HG03039 (cell line): ENCODE measurements around the gene TEAD1.

ENCODE experiments used
- ATAC-seq: cut with Tn5 transposase; IDR thresholded peaks from one replicate; pipeline ENCODE4 v1.9.1; 2021; ENCODE audit warnings: mild to moderate bottlenecking, moderate library complexity; ENCODE audit not compliant: unreplicated experiment

The TEAD1 gene

GRCh38 chr11:12685229-12685628 lies 11.0 kb downstream of the TEAD1 start:
- ATAC-seq: no peak

- no peak for ATAC-seq
These were observed 12.2 kb downstream of the TEAD1 start for GRCh38 chr11:12686246-12687060.

DNA sequence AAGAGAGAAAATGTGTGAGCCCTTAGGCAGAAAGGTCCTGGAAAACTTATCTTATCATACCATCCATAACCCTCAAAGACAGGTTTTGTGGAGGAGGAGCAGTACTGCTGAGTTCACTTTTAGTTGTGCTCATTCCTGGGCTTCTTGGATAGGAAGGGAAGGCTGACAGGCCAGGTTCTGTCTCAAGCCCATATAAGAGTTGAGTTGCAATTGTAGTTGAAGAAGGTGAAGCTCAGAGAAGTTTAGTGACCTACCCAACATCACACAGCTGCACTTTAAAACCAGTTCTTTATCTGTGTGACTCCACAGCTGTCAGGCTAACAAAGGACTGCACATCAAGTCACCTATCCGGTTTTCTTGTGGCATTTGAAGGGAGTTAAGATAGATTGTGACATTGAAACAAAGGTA lies 13.0 kb downstream of the TEAD1 start:
- ATAC-seq: no peak

- ATAC-seq: no peak
These were observed 13.5 kb downstream of the TEAD1 start for GRCh38 chr11:12687740-12688139.

GRCh38 chr11:12689029-12689755 lies 15.0 kb downstream of the TEAD1 start:
- no peak for ATAC-seq

- ATAC-seq: no peak
These were observed 16.4 kb downstream of the TEAD1 start for GRCh38 chr11:12690663-12691062.

DNA sequence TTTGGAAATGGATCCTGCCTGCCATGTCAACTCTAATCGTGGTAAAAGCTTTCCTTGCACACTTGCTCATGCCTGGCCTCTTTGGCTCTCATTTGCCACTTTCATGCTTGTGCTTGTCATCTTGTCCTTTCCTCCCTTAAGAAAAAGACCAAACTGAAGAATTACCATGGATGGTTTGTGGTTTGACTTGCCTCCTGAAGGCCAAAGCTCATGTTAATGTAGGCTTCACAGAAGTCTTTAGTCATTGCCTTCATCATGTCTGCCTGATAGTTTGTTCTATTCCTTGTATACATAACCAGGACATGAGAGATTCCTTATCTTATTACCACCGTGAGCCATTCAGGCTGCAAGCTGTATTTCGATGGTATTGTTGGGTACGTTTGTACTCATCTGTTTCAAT lies 17.3 kb downstream of the TEAD1 start:
- ATAC-seq: no peak

GRCh38 chr11:12692229-12693075 lies 18.2 kb downstream of the TEAD1 start:
- ATAC-seq: no peak

DNA sequence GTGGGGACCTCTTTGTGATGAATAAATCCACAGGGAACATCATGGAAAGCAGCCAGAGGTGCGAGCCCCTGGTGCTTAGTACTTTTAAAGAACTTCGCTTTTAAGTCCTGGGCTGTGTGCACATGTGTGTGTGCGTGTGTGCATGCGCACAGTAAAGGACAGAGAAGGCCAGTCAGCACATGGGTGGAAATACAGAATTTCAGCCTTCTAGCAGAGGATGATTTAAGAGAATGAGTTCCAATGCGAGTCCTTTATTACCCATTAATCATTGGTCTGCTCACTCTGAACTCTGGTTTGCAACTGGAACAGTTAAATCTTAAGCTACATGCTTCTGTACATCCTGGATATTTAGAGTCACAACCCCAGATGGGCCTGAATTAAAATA lies 18.9 kb downstream of the TEAD1 start:
- no peak for ATAC-seq

GRCh38 chr11:12693479-12694182 lies 19.4 kb downstream of the TEAD1 start:
- no peak for ATAC-seq

GRCh38 chr11:12694183-12694531 lies 19.9 kb downstream of the TEAD1 start:
- ATAC-seq: no peak

DNA sequence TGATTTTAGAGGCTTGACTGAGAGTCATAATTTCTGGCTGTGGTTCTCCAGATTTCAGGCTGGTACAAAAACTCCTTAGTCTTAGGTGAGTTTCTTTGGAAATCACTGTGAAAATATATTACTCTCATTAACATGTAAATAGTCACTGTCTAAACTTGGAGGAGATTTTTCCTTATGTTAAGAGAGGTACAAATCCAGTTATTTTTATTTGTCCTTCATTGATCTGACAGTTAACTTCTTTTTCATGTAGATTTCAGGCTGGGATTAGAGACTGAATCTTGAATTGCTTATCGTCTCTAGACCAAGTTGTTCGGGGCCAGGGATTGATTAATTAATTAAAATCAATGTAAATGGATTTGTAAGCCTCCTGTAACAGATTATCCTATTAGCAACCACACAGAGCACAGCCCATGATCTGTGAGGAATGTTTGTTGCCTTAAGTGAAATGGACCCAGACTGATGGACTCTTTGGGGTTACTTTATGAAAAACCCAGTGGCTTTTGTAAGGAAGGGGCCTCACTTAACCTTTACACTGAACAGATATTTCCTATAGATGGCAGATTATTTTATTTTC lies 21.1 kb downstream of the TEAD1 start:
- no peak for ATAC-seq

- ATAC-seq: no peak
These were observed 21.7 kb downstream of the TEAD1 start for GRCh38 chr11:12695873-12696272.

- no peak for ATAC-seq
These were observed 22.8 kb downstream of the TEAD1 start for GRCh38 chr11:12696911-12697581.

- ATAC-seq: no peak
These were observed 23.8 kb downstream of the TEAD1 start for GRCh38 chr11:12698048-12698447.

- ATAC-seq: no peak
These were observed 27.8 kb downstream of the TEAD1 start for GRCh38 chr11:12701811-12702592.

- ATAC-seq: no peak
These were observed 28.8 kb downstream of the TEAD1 start for GRCh38 chr11:12702999-12703453.

- no peak for ATAC-seq
These were observed 29.8 kb downstream of the TEAD1 start for GRCh38 chr11:12704049-12704448.

DNA sequence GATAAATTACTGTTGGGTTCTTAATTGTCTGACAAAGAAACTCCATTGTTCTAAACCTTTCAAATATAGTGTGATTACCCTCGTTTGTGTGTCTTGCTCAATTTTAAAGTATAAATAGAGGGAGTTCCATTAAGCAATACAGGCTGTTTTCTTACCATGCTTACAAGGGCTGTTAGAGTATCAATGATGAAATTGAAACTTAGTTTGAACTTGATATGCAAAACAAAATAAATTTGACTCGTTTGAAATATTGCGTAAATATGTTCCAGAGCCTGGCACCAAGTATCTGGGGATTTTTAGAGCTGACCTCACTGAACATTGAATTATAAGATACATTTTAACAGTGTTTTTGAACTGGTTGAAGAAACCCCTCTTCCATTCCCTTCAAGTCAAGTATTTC lies 31.7 kb downstream of the TEAD1 start:
- ATAC-seq: no peak
